Keratinocyte (primary cell): ENCODE results near the gene TGM1. TPM values are rescaled to one million over a fixed set of nuclear protein-coding genes. Genes with fewer than 3 reads are reported as not detected.

ENCODE experiments used
- DNase-seq: peaks from one replicate; pipeline ENCODE4 v3.0.0-alpha.2; 2011; ENCODE audit warnings: low read depth, missing footprints, low spot score
- FAIRE-seq: peaks from 2 replicates; lab custom pipeline; 2011; peaks lifted over from hg19 to GRCh38; lab: Jason Lieb, UNC
- H2AFZ ChIP-seq: 2 replicates; pipeline ENCODE4 v1.6.0; 2012; ENCODE audit warnings: low read length, control low read depth, inconsistent platforms; ENCODE audit not compliant: control insufficient read depth
- H3K27ac ChIP-seq: 2 replicates; pipeline ENCODE4 v1.5.1; 2011; ENCODE audit warnings: low read length; ENCODE audit not compliant: control insufficient read depth, insufficient read depth
- H3K27me3 ChIP-seq: 3 replicates; pipeline ENCODE4 v1.6.0; 2011; ENCODE audit warnings: low read length; ENCODE audit not compliant: control insufficient read depth, insufficient read depth; ENCODE audit errors: extremely low read depth
- H3K36me3 ChIP-seq, 2 experiments: 2 replicates in 1 of 2; 3 replicates in 1 of 2; pipeline ENCODE4 v1.5.1; 2011; ENCODE audit warnings: low read length in 2 of 2, mild to moderate bottlenecking in 1 of 2; ENCODE audit not compliant: control insufficient read depth in 2 of 2, insufficient read depth in 2 of 2; ENCODE audit errors: extremely low read depth in 1 of 2
- H3K4me1 ChIP-seq: 3 replicates; pipeline ENCODE4 v1.5.1; 2011; ENCODE audit warnings: low read length; ENCODE audit not compliant: control insufficient read depth, insufficient read depth; ENCODE audit errors: extremely low read depth
- H3K4me2 ChIP-seq: 3 replicates; pipeline ENCODE4 v1.6.0; 2011; ENCODE audit warnings: low read depth, low read length; ENCODE audit not compliant: control insufficient read depth, insufficient read depth; ENCODE audit errors: extremely low read depth
- H3K4me3 ChIP-seq, 3 experiments: fragments of 200-600 bp in 1 of 3; sonication (generic) in 1 of 3; 2 replicates in 2 of 3; 3 replicates in 1 of 3; pipeline ENCODE4 v1.5.1; 2011 to 2016; ENCODE audit warnings: low read length in 3 of 3, mild to moderate bottlenecking in 3 of 3, control low read depth in 2 of 3, inconsistent platforms in 1 of 3, low read depth in 1 of 3, mixed read lengths in 1 of 3, mixed run types in 1 of 3, moderate library complexity in 1 of 3; ENCODE audit not compliant: control insufficient read depth in 2 of 3, insufficient read depth in 2 of 3; ENCODE audit errors: extremely low read depth in 1 of 3
- H3K79me2 ChIP-seq: 2 replicates; pipeline ENCODE4 v1.6.0; 2012; ENCODE audit warnings: low read length; ENCODE audit not compliant: control insufficient read depth, insufficient read depth
- H3K9ac ChIP-seq: 3 replicates; pipeline ENCODE4 v1.6.0; 2011; ENCODE audit warnings: low read length; ENCODE audit not compliant: control insufficient read depth, insufficient read depth; ENCODE audit errors: extremely low read depth
- H3K9me1 ChIP-seq: 3 replicates; pipeline ENCODE4 v1.6.0; 2011; ENCODE audit warnings: low read length; ENCODE audit not compliant: control insufficient read depth, insufficient read depth; ENCODE audit errors: extremely low read depth
- H3K9me3 ChIP-seq: 2 replicates; pipeline ENCODE4 v1.5.1; 2012; ENCODE audit warnings: low read depth, low read length; ENCODE audit not compliant: control insufficient read depth
- H4K20me1 ChIP-seq: 3 replicates; pipeline ENCODE4 v1.6.0; 2011; ENCODE audit warnings: low read length; ENCODE audit not compliant: control insufficient read depth, insufficient read depth; ENCODE audit errors: extremely low read depth
- EZH2 ChIP-seq: IDR thresholded peaks from one replicate; pipeline ENCODE4 v1.6.1; 2012; ENCODE audit warnings: inconsistent platforms, mild to moderate bottlenecking, low read length, moderate library complexity
- dilution Hi-C: fragments of 300-500 bp; cut with MboI; formaldehyde crosslinking; loops from one replicate; pipeline ENCODE4 v1.7.0; 2020; ENCODE audit warnings: low sequenced_read_pairs; ENCODE audit not compliant: extremely low pct_ligation_motif_present
- polyA plus RNA-seq, 5 experiments: library from polyadenylated mRNA; depleted of rRNA in 3 of 5; stranded (reverse) in 3 of 5; stranded (forward) in 1 of 5; unstranded in 1 of 5; fragments of >200 nt; gene quantifications; 1 replicate in 1 of 5; 2 replicates in 3 of 5; 3 replicates in 1 of 5; pipeline versions ENCODE4 v1.2.1 to v1.2.3, GENCODE V29; 2011 to 2012; ENCODE audit warnings: missing spikeins in 2 of 5, low read depth in 1 of 5, low replicate concordance in 1 of 5
- TF ChIP-seq, protein P1 (sequence below), 3 experiments: IDR thresholded peaks in 1 of 3; conservative IDR thresholded peaks in 1 of 3; optimal IDR thresholded peaks in 1 of 3; 2 replicates in 2 of 3; 3 replicates in 1 of 3; pipeline versions ENCODE3 to v1.5.1; 2011; ENCODE audit warnings: low read length in 3 of 3, mild to moderate bottlenecking in 3 of 3, moderate library complexity in 2 of 3, control low read depth in 1 of 3, inconsistent platforms in 1 of 3; ENCODE audit not compliant: insufficient read depth in 2 of 3; ENCODE audit errors: extremely low read depth in 1 of 3

Gene TGM1
- polyA plus RNA-seq, 1 donor (not counting 4 experiments of a cell fraction or from before 2014, with no cell fraction given): 16.1 TPM

DNA sequence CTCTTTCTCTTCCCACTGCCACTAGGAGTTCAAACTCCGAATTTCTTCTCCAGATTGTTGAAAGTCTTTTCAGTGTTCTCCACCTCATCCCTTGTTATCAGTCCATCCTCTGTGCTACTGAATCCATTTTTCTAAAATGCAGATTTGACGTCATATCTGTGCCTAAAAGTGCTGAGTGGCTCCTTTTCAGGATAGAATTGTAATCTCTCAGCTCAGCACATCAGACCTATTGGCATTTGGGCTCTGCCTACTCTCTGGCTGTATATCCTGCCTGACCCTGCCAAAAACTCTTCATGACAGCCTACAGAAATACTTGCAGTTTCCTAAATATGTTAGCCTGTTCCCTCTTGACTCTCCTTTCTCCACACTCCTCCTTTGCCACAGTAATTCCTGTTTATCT is 9.5 kb upstream of the TGM1 start:
- H3K9me1 ChIP-seq: no peaks in the 10 kb centered on the region
- H3K27ac ChIP-seq: peak overlapping the region; percentile 96
- no peak for TF ChIP-seq EZH2
- H3K27me3 ChIP-seq: no peaks in the 10 kb centered on the region
- no peak overlapping the region for H3K9ac ChIP-seq
- dilution Hi-C loops: no loop called here
- H3K4me2 ChIP-seq: peak overlapping the region; percentile 86
- H3K9me3 ChIP-seq: no peaks in the 10 kb centered on the region
- DNase-seq (no peak), FAIRE-seq (no peak)
- H2AFZ ChIP-seq: no peak overlapping the region
- peaks cover 41% of the 10 kb centered on the region for H3K4me1 ChIP-seq
- H4K20me1 ChIP-seq: no peaks in the 10 kb centered on the region
- H3K4me3 ChIP-seq: no peak overlapping the region
- peaks cover 6 to 17% of the 10 kb centered on the region in 2 experiments for H3K36me3 ChIP-seq
- peaks cover 3% of the 10 kb centered on the region for H3K79me2 ChIP-seq

DNA sequence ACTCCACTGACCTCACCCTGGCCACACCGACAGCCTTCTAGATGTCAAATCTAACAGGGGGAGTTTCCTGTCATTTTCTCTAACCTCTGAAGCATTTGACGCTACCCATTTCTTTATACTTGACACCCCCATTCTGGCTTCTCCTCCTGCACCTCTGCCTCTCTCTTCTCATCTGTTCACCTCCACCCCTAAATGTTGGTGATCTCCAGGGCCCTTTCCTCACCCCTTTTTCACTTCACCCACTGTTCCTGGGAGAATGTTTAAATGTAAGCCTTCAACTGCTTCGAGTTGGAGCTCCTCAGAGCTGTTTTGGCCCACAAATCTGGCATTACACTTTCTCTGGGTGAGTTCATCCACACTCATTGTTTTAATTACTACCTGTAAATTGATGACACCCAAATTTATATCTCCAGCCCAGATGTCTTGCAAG is 8.9 kb upstream of the TGM1 start:
- dilution Hi-C loops: no loop called here
- TF ChIP-seq EZH2: no peak
- TF ChIP-seq, protein P1, sequence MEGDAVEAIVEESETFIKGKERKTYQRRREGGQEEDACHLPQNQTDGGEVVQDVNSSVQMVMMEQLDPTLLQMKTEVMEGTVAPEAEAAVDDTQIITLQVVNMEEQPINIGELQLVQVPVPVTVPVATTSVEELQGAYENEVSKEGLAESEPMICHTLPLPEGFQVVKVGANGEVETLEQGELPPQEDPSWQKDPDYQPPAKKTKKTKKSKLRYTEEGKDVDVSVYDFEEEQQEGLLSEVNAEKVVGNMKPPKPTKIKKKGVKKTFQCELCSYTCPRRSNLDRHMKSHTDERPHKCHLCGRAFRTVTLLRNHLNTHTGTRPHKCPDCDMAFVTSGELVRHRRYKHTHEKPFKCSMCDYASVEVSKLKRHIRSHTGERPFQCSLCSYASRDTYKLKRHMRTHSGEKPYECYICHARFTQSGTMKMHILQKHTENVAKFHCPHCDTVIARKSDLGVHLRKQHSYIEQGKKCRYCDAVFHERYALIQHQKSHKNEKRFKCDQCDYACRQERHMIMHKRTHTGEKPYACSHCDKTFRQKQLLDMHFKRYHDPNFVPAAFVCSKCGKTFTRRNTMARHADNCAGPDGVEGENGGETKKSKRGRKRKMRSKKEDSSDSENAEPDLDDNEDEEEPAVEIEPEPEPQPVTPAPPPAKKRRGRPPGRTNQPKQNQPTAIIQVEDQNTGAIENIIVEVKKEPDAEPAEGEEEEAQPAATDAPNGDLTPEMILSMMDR (optimal IDR thresholded peaks at IDR 0.05 in 1 of 3, IDR thresholded peaks at IDR 0.05 in 1 of 3, conservative IDR thresholded peaks at IDR 0.05 in 1 of 3; ENCODE audit: extremely low read depth in 1 of 3, insufficient read depth in 2 of 3, low read length in 3 of 3): no peak

More for the DNA sequence above, 8.9 kb upstream of the TGM1 start:
- Histone ChIP-seq H3K36me3 (peaks cover 8 to 19% of the 10 kb centered on the region in 2 experiments), H3K9me1 (no peaks in the 10 kb centered on the region), H4K20me1 (no peaks in the 10 kb centered on the region), H3K4me2 (peak overlapping the region; percentile 86), H3K27me3 (no peaks in the 10 kb centered on the region), H3K4me3 (peak overlapping the region; percentile 10 to 65 (median 52)), H3K4me1 (peaks cover 41% of the 10 kb centered on the region), H3K27ac (peak overlapping the region; percentile 96), H3K9ac (peak overlapping the region; percentile 98), H3K9me3 (no peaks in the 10 kb centered on the region), H2AFZ (peak overlapping the region; percentile 21), H3K79me2 (peaks cover 3% of the 10 kb centered on the region)
- FAIRE-seq: no peak
- DNase-seq: no peak
